Stimulated activated CD4-positive, alpha-beta T cell treated with anti-CD3 and anti-CD28 coated beads, Interleukin-1b, Interleukin-23, amount 100 ng/mL, for 4 hours (primary cell): ENCODE measurements around the gene NEO1.

ENCODE experiments used
- DNase-seq, 2 donors: peaks; one replicate each; pipeline ENCODE4 v3.0.0-alpha.2; 2020; ENCODE audit warnings: low read depth in 2 of 2

Gene NEO1

DNA sequence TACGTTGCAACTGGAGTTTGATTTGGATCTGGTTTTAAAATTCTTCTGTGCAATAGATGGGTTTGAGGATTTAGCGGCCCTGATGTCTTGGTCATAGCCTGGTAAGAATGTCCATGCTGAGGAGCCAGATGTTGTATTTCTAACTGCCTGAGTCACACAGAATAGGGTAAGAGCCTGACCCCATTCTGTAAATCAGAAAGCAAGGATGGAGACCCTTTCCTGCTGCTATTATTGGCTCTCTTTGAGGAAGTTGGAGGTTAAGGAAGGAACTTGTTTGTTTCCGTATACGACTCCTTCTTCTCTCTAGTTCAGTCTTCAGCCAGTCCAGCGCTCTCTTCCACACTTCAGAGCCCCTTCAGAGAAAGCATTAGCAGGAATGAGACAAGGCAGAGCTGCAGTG is 251.4 kb downstream of the NEO1 start:
- no peak for DNase-seq

DNA sequence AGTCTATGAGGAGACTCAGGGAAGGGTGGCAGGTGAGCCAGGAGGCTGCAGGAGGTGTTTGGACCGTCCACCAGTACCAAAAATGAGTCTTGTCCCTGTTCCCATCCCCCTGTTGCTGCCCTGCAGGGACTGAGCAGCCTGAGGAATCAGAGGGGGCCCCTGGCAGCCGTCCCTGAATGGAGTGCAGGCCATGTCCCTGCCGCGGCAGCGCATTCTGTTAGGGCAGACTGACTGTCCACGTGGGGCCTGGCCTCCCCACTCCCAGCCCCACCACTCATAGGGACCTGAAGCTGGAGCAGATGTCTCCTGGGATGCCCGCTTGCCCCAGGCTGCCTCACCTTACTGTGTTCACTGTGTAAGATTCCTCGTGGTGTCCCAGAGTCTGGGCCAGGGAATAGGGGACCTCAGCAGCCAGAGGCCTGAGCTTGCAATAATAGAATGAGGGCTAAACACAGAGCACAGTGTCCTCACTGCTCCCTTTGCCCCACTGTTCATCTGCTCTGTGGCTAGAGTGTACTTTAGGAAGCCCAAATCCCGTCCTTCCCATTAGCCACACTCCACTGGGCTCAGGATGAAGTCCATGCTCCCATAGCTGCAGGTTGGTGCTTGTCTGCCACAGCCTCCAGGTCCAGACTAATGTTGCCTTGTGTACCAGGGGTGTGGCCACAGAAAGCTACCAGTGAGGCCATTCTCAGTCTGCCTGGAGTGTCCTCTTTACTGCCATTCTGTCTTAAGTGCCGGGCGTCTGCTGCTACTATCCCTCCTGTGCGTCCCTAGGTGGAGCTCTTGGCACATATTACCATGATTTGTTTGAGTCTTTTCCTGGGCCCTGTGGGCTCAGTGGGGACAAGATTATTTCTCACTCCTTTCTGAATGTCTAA is 253.3 kb downstream of the NEO1 start:
- no peak for DNase-seq

DNA sequence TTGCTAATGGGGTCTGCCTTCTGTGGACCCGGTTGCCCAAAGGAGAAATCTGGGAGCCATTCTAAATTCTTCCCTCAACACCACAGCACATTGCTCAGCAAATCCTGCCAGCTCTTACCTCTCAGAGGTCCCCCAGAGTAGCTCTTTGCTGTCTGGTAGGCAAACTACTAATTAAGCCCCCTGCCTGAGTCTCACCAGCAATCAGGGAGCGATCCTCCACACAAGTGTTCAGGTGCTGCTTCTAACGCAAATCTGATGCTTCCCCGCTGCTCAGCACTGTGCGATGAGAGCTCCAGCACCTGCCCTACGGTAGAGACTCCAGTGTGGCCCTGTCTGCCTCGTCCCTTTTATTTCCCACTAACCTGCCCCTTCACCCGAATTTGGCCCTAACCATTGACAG is 256.0 kb downstream of the NEO1 start:
- no peak for DNase-seq

DNA sequence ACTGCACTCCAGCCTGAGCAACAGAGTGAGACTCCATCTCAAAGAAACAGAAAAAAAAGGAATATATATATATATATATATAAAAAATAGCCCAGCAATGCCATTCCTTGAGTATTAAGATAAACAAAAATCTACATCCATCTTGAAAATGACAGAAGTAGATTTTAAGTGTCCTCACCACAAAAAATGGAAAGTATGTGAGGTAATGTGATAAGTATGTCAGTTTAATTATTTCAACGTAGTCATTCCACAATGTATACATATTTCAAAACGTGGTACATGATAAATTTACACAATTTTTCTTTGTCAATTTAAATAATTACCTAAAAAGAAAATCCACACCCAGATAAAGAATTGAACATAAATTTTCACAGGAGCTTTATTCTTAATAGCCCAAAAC is 261.6 kb downstream of the NEO1 start:
- no peak for DNase-seq

DNA sequence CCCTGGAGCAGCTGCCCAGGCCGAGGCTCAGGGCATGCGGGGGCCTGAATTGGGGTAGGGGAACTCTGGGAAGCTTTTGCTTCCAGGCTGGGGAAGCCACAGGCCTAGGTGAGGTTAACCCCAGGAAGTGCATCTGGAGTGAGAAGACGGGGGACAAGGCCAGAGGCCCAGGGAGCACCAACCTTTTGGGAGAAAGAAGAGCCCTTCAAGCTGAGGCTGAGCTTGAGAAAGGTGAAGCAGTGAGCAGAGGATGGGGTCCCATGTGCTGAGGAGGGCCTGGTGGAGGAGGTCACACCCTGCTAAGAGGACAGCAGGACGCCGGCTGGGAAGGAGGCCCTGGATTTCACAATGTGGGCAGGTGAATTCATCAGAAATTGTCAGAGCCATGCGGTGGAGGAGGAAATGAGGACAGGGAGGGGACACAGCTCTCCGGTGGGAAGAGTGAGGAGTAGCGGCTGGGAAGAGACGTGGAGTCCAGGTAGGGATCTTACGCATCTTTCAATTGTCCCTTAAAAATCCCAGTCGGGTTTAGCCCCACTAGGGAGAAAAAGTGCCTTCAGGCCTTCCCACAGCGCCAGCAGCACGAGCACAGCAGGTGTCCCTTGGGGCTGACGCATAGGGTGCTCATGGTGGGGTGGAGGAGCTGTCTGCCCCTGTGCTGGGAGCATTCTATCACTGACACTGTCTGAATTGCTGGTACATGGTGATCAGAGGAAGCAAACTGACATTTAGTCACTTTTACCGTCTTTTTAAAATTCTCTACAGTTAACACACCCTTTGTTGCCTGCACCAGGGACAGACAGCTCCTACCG is 265.6 kb downstream of the NEO1 start:
- no peak for DNase-seq

DNA sequence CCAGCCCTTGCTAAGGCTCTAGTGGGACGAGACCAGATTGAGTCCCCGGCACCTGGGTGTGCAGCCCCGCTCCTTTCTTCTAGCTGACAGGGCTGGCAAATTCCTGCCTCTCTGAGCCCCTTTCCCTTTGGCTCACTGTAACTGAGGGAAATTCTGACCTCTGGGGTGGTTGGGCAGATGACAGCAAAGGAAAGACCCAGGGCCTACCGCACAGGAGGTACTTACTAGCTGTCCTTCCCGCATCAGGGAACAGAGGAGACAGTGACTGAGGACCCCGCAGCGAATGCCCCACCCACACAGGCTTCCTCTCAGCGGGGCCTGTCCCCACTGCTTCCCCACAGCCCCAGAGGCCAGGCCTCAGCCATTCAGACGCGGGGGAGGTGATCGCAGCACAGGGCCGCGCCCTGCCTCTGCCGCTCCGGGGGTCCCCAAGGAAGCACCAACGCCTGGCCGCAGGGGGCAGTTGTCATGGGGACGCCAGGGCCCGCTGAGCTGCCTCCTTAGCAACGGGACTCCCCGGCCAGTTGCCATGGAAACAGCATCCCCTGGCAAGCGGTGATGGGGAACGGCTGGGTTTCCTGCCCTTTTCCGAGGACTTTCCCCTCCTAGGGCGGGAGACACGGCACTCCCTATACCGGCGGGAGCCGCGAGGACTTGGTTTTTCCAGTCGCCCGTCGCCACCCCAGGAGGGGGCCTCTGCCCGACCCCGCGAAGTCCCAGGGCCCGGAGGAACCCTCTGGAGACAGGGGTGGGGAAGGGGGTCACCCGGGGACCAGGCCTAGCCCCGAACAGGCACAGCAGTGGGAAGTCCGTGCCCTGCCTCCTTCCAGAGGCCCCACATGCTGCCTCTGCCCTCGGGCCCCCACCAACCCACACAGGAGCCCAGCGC is 266.4 kb downstream of the NEO1 start:
- no peak for DNase-seq

DNA sequence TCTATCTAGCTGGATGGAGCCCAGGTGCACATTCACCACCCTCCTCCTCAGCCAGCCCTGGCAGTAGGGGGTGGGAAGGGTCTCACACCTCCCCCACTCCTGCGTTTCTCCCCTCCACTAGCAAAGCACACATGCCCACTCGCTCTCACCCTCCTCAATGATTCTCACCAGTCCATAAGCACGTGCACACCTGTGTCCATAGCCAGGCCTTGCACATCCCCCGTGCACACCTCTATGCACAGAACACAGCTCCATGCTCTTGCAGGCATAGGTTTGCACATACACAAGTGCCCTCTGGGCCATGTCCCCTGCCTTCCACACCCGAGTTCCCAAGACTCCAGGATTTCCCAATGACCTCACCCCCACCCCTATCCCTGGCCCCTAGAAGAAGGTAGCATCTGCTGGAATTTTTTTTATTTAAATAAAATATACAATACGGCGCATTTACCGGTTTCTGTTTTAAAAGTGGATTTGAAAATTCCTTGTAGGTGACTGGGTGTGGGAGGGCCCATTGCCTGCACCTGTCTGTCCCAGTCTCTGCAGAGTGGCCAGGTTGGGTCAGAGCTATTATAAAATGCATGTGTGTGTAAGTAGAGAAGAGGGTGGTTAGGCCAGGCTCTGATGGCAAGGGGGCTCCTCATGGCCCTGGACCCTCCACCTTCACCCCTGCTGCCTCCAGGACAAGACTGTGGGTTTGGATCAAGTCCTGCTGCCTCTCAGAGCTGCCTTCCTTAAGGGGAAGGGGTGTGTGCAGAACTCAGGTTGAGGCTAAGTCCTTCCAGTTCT is 267.4 kb downstream of the NEO1 start:
- no peak for DNase-seq

DNA sequence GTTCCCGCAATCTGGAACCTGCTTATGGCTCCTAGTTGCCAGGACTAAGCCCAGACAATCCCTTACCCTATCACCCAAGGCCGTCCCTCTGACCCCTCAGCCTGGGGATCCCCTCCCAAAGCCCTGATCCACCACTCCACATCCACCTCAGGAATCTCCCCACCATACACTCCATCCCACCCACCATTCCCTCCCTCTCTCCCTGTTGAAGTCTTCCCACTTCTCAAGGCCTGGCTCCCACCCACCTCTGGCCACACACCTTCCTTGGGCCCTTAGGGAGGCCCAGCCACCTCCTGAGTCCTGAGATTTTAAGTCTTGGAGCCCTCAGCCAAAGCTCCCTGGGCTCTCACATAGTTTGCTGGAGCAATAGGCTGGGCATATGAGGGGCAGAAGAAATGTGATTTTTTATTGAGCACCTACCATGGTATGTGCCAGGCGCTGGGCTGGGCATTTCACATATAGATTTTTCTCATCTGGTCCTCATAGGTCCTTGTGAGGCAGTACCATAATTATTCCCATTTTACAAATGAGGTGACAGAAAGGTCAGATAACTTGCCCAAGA is 268.4 kb downstream of the NEO1 start:
- DNase-seq, result no peak

DNA sequence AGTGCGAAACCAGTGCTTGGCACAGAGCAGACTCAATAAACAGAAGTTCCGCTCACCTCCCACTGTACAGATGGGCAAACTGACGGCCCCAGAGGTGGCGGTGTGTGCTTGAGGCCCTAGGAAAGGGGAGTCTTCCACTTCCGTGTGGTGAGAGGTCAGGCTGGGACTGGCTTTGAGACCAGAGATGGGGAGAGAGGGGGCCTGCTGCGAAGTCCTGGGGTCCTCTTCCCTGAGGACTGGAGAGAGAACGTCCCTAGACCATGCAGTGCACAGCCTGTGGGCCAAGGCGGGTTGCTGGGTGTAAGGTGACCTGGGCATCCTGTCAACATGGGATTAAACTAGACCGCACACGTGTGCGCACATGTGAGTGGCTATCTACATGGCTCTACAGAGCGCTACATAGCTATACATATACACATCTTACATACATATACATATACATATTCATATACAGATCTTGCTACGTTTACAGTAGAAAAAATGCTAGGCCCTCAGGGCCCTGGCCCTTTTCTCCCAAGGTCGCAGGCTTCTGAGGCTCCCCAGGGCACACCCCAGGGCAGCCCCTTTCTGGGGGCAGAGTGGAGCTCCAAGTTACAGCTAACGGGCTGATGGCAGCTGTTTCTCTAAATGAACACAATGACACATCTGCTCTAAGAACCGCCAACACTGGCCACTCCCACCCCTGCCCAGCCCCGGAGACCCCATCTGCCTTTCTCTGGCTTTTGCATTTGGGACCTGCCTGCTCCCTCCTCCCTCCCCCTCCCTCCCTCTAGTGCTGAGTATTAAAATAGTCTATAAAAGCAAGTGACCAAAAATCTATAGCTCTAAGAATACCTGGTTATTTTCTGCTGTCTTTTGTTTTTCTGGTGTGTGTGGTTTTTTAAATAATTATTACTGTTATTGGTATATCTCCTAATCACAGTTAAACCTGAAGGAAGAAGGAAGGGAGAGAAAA is 269.5 kb downstream of the NEO1 start:
- no peak for DNase-seq

DNA sequence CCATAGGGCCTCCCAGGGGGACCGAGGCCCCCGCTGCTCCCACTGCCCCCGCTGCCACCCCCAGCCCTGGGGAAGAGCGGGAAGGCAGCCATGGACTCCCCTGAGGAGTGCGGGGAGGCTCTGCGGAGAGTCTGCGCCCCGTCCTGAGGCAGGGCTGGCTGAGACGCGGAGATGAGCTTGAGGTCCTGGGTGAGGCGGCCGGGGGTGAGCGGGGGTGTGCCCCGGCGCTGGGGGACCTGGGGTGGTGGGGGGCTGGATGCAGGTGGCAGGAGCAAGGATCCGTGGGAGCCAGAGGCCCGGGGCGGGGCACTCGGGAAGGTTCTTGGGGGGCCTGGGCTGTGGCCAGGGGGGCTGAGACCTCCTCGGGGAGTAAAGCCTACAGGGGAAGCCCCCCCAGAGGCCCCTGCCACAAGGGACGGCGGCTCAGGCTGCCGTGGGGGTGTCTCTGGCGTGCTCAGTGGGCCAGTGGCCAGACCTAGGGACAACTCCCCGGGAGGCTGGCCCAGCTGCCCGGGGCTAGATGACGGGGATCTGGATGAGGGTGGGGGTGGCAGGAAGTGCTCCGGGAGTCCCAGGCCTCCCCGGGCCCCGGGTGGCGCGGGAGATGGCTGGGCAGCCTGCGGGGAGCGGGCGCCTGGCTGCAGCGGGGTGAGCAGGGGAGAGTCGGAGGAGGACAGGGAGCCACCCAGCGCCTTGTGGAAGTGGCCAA is 270.6 kb downstream of the NEO1 start:
- DNase-seq, result no peak

DNA sequence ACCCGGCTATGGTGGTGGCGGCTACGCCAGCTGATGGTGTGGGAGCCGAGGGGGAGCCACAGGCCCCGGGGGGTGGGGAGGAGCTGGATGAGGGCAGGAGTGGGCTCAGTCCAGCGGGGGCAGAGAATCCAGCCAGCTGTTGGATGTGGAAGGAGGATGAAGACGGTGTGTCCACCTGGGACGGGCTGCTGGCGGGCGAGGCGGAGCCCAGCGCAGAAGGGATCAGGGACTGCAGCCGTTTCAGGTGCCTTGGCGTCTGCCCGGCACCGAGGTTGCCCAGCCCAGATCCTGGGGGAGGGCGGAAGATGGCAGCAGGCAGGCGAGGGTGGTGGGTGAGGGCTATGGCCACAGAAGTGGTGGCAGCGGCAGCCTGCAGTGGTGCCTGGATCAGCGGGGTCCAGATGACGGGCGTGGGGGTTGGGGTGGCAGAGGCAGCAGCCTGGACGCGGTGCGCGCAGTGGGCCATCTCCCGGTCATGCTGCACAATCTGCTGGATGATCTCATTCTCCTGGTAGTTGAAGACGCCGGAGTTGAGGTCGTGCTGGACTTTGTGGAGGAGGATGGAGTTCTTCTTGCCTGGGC is 271.2 kb downstream of the NEO1 start:
- DNase-seq, result no peak

DNA sequence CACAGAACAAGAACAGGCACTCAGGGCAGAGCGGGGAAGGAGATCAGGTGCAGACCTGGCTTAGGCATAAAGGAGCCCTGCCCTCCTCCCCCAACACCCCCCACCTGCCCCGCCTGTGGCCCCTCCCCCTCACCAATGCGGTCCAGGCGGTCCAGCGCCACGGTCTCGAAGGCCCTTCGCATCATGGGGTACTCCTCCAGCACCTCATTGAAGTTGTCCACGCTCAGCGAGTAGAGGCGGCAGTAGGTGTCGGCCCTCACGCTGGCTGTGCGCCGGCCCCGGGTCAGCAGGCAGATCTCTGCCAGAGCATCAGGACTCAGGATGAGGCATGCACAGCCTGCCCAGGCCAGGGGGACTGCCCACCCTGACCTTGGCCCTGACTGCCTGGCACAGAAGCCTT is 271.7 kb downstream of the NEO1 start:
- DNase-seq, result no peak

DNA sequence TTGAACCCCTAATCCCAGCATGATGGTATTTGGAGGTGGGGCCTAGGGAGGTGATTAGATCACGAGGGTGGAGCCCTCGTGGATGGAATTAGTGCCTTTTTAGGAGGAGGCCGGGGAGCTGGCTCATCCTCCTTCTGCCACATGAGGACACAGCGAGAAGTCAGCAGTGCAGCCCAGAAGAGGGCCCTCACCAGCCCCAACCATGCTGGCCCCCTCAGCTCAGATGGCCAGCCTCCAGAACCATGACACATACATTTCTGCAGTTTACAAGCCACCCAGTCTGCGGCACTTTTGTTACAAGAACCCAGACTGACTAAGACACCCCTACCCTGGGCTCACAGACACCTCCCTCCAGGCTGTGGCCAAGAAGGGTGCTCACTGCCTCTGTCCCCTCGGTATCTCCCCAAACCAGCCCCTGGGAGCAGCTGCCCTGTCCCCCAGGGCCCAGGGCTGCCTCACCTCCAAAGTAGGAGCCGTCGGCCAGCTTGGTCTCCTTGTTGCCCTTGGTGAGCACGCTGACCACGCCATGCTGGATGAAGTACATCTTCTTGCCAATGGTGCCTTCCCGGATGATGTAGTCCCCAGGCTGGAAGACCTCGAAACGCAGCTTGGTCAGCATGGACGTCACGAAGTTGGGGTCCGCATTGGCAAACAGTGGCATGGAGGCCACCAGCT is 272.4 kb downstream of the NEO1 start:
- no peak for DNase-seq

DNA sequence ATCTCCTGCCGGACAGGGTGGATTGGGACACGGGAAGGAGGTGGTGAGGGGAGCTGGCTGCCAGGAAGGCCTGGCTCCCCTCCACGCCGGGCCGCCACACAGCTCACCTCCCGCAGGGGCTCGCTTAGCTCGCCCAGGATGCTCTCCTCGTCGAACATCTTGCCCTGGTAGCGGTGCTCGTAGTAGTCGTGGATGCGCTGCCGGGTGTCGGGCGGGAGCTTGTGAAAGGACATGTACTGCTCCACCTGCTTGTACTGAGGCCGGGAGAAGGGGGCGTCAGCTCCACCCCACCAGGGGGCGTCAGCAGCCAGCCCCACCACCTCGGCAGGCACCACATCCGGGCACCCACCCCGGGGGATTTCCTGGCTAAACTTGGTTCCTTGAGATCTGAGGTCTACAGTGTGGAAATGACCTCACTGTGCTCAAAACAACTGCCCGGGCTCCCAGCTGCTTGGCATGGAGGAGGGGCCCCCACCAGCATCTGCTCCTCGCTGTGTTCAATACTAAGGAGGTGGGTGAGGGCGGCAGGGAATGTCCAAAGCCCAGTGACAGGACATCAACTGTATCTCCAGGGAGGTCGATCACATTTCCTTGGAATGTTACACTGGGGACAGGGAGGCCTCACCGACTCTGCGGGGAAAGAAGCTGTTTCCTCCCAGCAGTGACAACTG is 273.1 kb downstream of the NEO1 start:
- no peak for DNase-seq

DNA sequence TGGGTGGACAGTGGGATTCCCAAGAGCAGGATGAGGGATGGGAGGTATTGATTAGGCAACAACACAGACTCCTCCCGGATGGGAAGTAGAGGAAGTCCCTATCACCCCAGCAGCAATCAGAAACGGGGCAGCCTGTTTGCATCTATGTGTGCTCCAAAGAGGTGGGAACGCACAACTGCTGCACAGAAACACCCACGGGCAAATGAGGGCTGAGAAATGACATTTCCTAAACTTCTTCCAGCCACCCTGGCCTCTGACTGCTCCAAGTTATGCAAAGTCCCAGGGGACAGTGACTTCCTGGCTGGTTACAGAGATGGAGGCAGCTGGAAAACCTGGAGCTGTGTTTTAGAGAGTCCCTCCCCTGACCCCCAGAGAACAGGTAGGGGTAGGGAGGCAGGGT is 273.9 kb downstream of the NEO1 start:
- no peak for DNase-seq

DNA sequence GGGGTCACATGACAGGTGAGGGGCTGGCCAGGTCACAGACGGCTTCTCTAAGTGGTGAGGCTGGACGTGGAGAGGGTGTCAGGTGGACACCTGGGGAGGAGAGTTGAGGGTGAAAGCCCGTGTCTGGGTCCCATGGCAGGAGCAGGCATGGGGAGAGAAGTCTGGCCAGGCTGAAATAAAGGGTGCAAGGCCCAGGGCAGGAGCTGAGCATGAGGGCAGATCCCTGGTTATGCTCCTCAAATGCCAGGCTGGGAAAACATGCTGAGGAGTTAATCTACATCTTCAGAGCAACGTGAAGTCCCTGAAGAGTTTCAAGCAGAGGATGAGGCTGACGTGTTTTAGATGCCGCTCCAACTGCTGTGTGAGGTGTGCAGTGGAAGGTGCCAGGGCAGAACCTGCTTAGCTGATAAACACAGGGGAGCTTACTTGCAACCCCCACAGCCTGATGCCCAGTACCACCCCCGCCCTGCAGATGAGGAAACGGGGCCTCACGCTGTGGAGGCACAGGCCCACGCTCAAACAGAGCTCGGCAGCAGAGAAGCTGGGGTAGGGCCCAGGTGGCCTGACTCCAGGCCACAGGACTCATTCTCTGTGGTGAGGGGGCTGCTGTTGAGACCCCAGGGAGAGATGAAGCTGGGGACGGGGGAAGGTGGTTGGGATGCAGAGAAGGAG is 276.0 kb downstream of the NEO1 start:
- no peak for DNase-seq

DNA sequence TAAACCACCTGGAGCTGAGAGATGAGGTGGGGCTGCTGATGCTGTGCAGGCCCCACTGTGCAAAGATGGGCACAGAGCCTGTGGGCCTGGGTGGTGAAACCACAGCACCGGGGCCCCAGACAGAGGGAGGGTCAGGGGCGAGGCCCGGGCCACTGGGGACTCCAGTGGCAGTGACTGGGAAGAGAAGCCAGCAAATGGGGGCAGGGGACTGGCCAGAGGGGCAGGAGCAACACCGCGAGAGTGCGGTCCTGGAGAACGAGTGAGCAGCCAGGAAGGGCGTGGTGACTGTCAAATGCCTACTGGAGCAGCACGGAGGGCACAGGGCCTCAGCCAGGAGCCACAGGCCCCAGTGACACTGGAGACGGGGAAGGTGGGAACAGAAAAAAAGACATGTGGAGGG is 276.7 kb downstream of the NEO1 start:
- no peak for DNase-seq
